IMR-90 (cell line): ENCODE measurements around the gene PYGO2. TPM values are rescaled to one million over a fixed set of nuclear protein-coding genes. Genes with fewer than 3 reads are reported as not detected.
A peak's percentile ranks its signal among the peaks of the same experiment; 100 is the strongest.

Source experiments
- ATAC-seq: fragments of 200-7000 bp; cut with Tn5 transposase; 2 replicates; pipeline ENCODE4 v1.9.1; 2020; ENCODE audit warnings: low read depth, mild to moderate bottlenecking, moderate library complexity
- BruUV-seq: library from RNA; stranded (reverse); fragments of 400-500 nt; replicated peaks from 2 replicates; lab custom pipeline; 2021; lab: Mats Ljungman, UMichigan
- CTCF ChIA-PET: fragments of 300-600 bp; formaldehyde crosslinking; extraction: SDS; loops from one replicate; lab custom pipeline; 2021; ENCODE audit warnings: antibody characterized with exemption; lab: Yijun Ruan, JAX
- POLR2A ChIA-PET: fragments of 300-600 bp; sonication (Branson Sonifier 250); formaldehyde crosslinking; loops from one replicate; lab custom pipeline; 2022; ENCODE audit warnings: antibody characterized with exemption; ENCODE audit not compliant: unreplicated experiment; lab: Charles Lee
- DNase-seq: peaks from one replicate; pipeline ENCODE4 v3.0.0; 2013
- H2AFZ ChIP-seq: replicated peaks from 2 replicates; pipeline ENCODE3; 2013; ENCODE audit warnings: low read length, mild to moderate bottlenecking; ENCODE audit not compliant: poor library complexity
- H2AK5ac ChIP-seq: 2 replicates; pipeline ENCODE4 v1.6.1; 2013; ENCODE audit warnings: low read depth, low read length, inconsistent platforms
- H2AK9ac ChIP-seq: replicated peaks from 2 replicates; pipeline ENCODE3; 2013; ENCODE audit warnings: mild to moderate bottlenecking, low read depth, low read length, moderate library complexity; ENCODE audit not compliant: poor library complexity
- H2BK120ac ChIP-seq: 2 replicates; pipeline ENCODE4 v1.6.1; 2013; ENCODE audit warnings: low read depth, low read length, inconsistent platforms
- H2BK15ac ChIP-seq: 3 replicates; pipeline ENCODE4 v1.6.1; 2013; ENCODE audit warnings: low read depth, low read length, inconsistent platforms
- H2BK20ac ChIP-seq: 2 replicates; pipeline ENCODE4 v1.6.1; 2013; ENCODE audit warnings: low read depth, mild to moderate bottlenecking, inconsistent platforms, low read length, moderate library complexity
- H2BK5ac ChIP-seq: 2 replicates; pipeline ENCODE4 v1.6.1; 2013; ENCODE audit warnings: mild to moderate bottlenecking, low read depth, low read length, inconsistent platforms; ENCODE audit not compliant: poor library complexity, severe bottlenecking
- H3K14ac ChIP-seq: replicated peaks from 2 replicates; pipeline ENCODE4 v1.6.1; 2013; ENCODE audit warnings: low read depth, low read length, inconsistent platforms
- H3K18ac ChIP-seq: 2 replicates; pipeline ENCODE4 v1.6.1; 2013; ENCODE audit warnings: low read depth, low read length, control low read depth
- H3K23ac ChIP-seq: 2 replicates; pipeline ENCODE4 v1.6.1; 2013; ENCODE audit warnings: low read depth, low read length, inconsistent platforms
- H3K27ac ChIP-seq: 2 replicates; pipeline ENCODE4 v1.5.1; 2013; ENCODE audit warnings: mild to moderate bottlenecking, control low read depth, low read length; ENCODE audit not compliant: insufficient read depth
- H3K27me3 ChIP-seq: 2 replicates; pipeline ENCODE4 v1.6.1; 2013; ENCODE audit warnings: low read length; ENCODE audit not compliant: control insufficient read depth, insufficient read depth
- H3K36me3 ChIP-seq: 2 replicates; pipeline ENCODE4 v1.6.1; 2013; ENCODE audit warnings: low read length, mixed read lengths; ENCODE audit not compliant: control insufficient read depth, insufficient read depth
- H3K4ac ChIP-seq: 2 replicates; pipeline ENCODE4 v1.6.1; 2013; ENCODE audit warnings: low read depth, low read length, inconsistent platforms
- H3K4me1 ChIP-seq: 2 replicates; pipeline ENCODE4 v1.6.1; 2013; ENCODE audit warnings: low read length, mixed read lengths; ENCODE audit not compliant: control insufficient read depth, insufficient read depth
- H3K4me2 ChIP-seq: 2 replicates; pipeline ENCODE4 v1.6.1; 2013; ENCODE audit warnings: low read depth, mild to moderate bottlenecking, control low read depth, low read length, moderate library complexity
- H3K4me3 ChIP-seq: 2 replicates; pipeline ENCODE4 v1.5.1; 2013; ENCODE audit warnings: low read depth, mild to moderate bottlenecking, control low read depth, low read length, moderate library complexity; ENCODE audit not compliant: insufficient read depth
- H3K56ac ChIP-seq: 2 replicates; pipeline ENCODE4 v1.6.1; 2013; ENCODE audit warnings: low read length, inconsistent platforms; ENCODE audit not compliant: insufficient read depth; ENCODE audit errors: extremely low read depth
- H3K79me1 ChIP-seq, 2 experiments: 2 replicates each; pipeline ENCODE4 v1.6.1; 2013; ENCODE audit warnings: low read length in 2 of 2, inconsistent platforms in 1 of 2, low read depth in 1 of 2
- H3K9ac ChIP-seq: 2 replicates; pipeline ENCODE4 v1.6.1; 2013; ENCODE audit warnings: low read depth, low read length, control low read depth
- H3K9me1 ChIP-seq: 2 replicates; pipeline ENCODE4 v1.6.1; 2013; ENCODE audit warnings: low read length, inconsistent platforms; ENCODE audit not compliant: insufficient read depth
- H3K9me3 ChIP-seq: 2 replicates; pipeline ENCODE4 v1.6.1; 2013; ENCODE audit warnings: low read length; ENCODE audit not compliant: control insufficient read depth, insufficient read depth
- H4K20me1 ChIP-seq: 2 replicates; pipeline ENCODE4 v1.6.1; 2013; ENCODE audit warnings: low read length, inconsistent platforms; ENCODE audit not compliant: insufficient read depth
- H4K5ac ChIP-seq: 2 replicates; pipeline ENCODE4 v1.6.1; 2013; ENCODE audit warnings: mild to moderate bottlenecking, low read depth, low read length, control low read depth
- H4K8ac ChIP-seq, 2 experiments: 2 replicates each; pipeline ENCODE4 v1.6.1; 2013; ENCODE audit warnings: low read depth in 2 of 2, low read length in 2 of 2, control low read depth in 1 of 2, inconsistent platforms in 1 of 2
- H4K91ac ChIP-seq: 2 replicates; pipeline ENCODE4 v1.6.1; 2013; ENCODE audit warnings: low read depth, low read length, inconsistent platforms; ENCODE audit not compliant: insufficient read depth
- FOS ChIP-seq: fragments of 150-350 bp; IDR thresholded peaks from 2 replicates; pipeline ENCODE4 v1.6.1; 2016; ENCODE audit warnings: low read depth, low read length
- MAFK ChIP-seq: IDR thresholded peaks from 2 replicates; pipeline ENCODE4 v1.6.1; 2012; ENCODE audit warnings: low read depth, low read length, improper control_type of control experiment
- RAD21 ChIP-seq: IDR thresholded peaks from 2 replicates; pipeline ENCODE4 v1.6.1; 2012; ENCODE audit warnings: low read length, improper control_type of control experiment
- RFX5 ChIP-seq: IDR thresholded peaks from 2 replicates; pipeline ENCODE4 v1.8.0; 2012; ENCODE audit warnings: low read depth, mild to moderate bottlenecking, low read length, moderate library complexity
- SMC3 ChIP-seq: fragments of 150-350 bp; IDR thresholded peaks from 2 replicates; pipeline ENCODE4 v1.6.1; 2016; ENCODE audit warnings: low read depth, mild to moderate bottlenecking, antibody characterized with exemption, low read length, moderate library complexity
- WGBS, 2 experiments: methylation state at CpG; one replicate each; pipeline versions ENCODE4 v1.1.5 to v1.1.7; 2013; ENCODE audit warnings: missing lambda C conversion rate in 2 of 2; ENCODE audit not compliant: insufficient read length in 1 of 2; ENCODE audit errors: extremely low coverage in 2 of 2; 5-methylcytosine and 5-hydroxymethylcytosine counted together
- dilution Hi-C: fragments of 300-500 bp; cut with HindIII; formaldehyde crosslinking; loops from one replicate; pipeline ENCODE4 v1.14.3; 2018; ENCODE audit warnings: low sequenced_read_pairs; ENCODE audit not compliant: unreplicated experiment
- in situ Hi-C: fragments of 300-500 bp; cut with MboI; formaldehyde crosslinking; loops from 3 replicates; pipeline ENCODE4 v1.14.3; 2019; ENCODE audit warnings: low sequenced_read_pairs, inconsistent platforms, mixed read lengths
- intact Hi-C: fragments of 100-400 bp; cut with micrococcal nuclease; formaldehyde crosslinking; loops from 2 replicates; pipeline ENCODE4 v1.10.0; 2022
- polyA plus RNA-seq, 3 experiments: library from polyadenylated mRNA; depleted of rRNA; stranded (reverse); fragments of >200 nt; gene quantifications; 2 replicates each; pipeline ENCODE4 v1.2.3, GENCODE V29; 2012; ENCODE audit warnings: low replicate concordance in 1 of 3
- total RNA-seq: library from RNA; depleted of rRNA; stranded (reverse); fragments of >200 nt; gene quantifications from 2 replicates; pipeline ENCODE4 v1.2.3, GENCODE V29; 2012

The PYGO2 gene
- total and polyA plus RNA-seq, 2 of the 4 experiments (the other 2 are of a cell fraction), result 5.4 to 14.8 TPM

GRCh38 chr1:155000726-155001424 lies 39.3 kb upstream of the PYGO2 start (continued):
- TF ChIP-seq MAFK, result no peak
- TF ChIP-seq RAD21, result no peak
- TF ChIP-seq FOS, result peak; percentile 73

GRCh38 chr1:155000411-155000725 lies 38.8 kb upstream of the PYGO2 start:
- no peaks in the 10 kb centered on the region for H3K9me3 ChIP-seq
- H2BK120ac ChIP-seq, result peak overlapping the region; percentile 78; the same call in 1 of the 2 replicates
- peak overlapping the region; percentile 94 for H3K9ac ChIP-seq
- peaks cover 19% of the 10 kb centered on the region for H3K4me1 ChIP-seq
- no peaks in the 10 kb centered on the region for H3K27me3 ChIP-seq
- H3K14ac ChIP-seq, result peak overlapping the region; percentile 15
- WGBS, 2 experiments, result no CpG with 5 or more reads among the region's 13 CpGs
- CTCF ChIA-PET, result interaction anchor here (1.2 kb wide), 1 partner anchor 17 kb away, joined by 5 read pairs; no protein-coding TSS in a partner anchor
- peaks cover 14 to 45% of the 10 kb centered on the region in 2 experiments for H3K79me1 ChIP-seq
- peak overlapping the region; percentile 12 to 90 for H4K8ac ChIP-seq
- H4K91ac ChIP-seq, result peak overlapping the region; percentile 69
- peak overlapping the region; percentile 91 for H3K27ac ChIP-seq
- TF ChIP-seq SMC3 (no peak), RFX5 (no peak)
- H2AFZ ChIP-seq, result peak overlapping the region; percentile 92
- BruUV-seq, result no TSS peak
- ATAC-seq (no peak), DNase-seq (no peak)
- intact Hi-C loops (loop anchor here (2.0 to 5.0 kb wide), 2 partner anchors 52 to 64 kb away; partner anchors contain the start of genes ADAM15 and PMVK), in situ Hi-C loops (no loop called here), dilution Hi-C loops (no loop called here)
- H3K9me1 ChIP-seq, result peaks cover 8% of the 10 kb centered on the region
- H2AK5ac ChIP-seq, result peak overlapping the region; percentile 90
- no peaks in the 10 kb centered on the region for H3K36me3 ChIP-seq
- H2AK9ac ChIP-seq, result peak overlapping the region; percentile 99
- peak overlapping the region; percentile 11; the same call in 1 of the 2 replicates for H2BK20ac ChIP-seq
- H2BK5ac ChIP-seq, result peak overlapping the region; percentile 85
- H3K23ac ChIP-seq, result peak overlapping the region; percentile 76
- peak overlapping the region; percentile 75 for H3K4me3 ChIP-seq
- peak overlapping the region; percentile 22; the same call in 1 of the 3 replicates for H2BK15ac ChIP-seq
- peak overlapping the region; percentile 90 for H4K5ac ChIP-seq
- peak overlapping the region; percentile 79; the same call in 1 of the 2 replicates for H3K56ac ChIP-seq
- peak overlapping the region; percentile 95 for H3K18ac ChIP-seq
- peak overlapping the region; percentile 93 for H3K4ac ChIP-seq
- H3K4me2 ChIP-seq, result peak overlapping the region; percentile 100
- H4K20me1 ChIP-seq, result no peaks in the 10 kb centered on the region
- POLR2A ChIA-PET, result interaction anchor here (0.6 kb wide), 1 partner anchor 273 kb away, joined by 3 read pairs; the partner anchor contains the start of gene CLK2
